Kidney epithelial cell (primary cell): ENCODE results near the gene HOATZ. TPM values are rescaled to one million over a fixed set of nuclear protein-coding genes. Genes with fewer than 3 reads are reported as not detected.
A peak's percentile ranks its signal among the peaks of the same experiment; 100 is the strongest.

Source experiments
- DNase-seq: peaks from one replicate; pipeline ENCODE4 v3.0.0-alpha.2; 2010; ENCODE audit warnings: low read depth
- H3K27me3 ChIP-seq: 2 replicates; pipeline ENCODE4 v1.6.0; 2011; ENCODE audit warnings: low read length; ENCODE audit not compliant: control insufficient read depth, insufficient read depth
- H3K36me3 ChIP-seq: 2 replicates; pipeline ENCODE4 v1.5.1; 2011; ENCODE audit warnings: low read length; ENCODE audit not compliant: control insufficient read depth, insufficient read depth
- H3K4me3 ChIP-seq: 2 replicates; pipeline ENCODE4 v1.5.1; 2011; ENCODE audit warnings: low read depth, mild to moderate bottlenecking, control low read depth, low read length
- total RNA-seq: library from RNA; depleted of rRNA; stranded (reverse); fragments of >200 nt; gene quantifications from 2 replicates; pipeline ENCODE4 v1.2.3, GENCODE V29; 2015
- TF ChIP-seq, protein P1 (sequence below): IDR thresholded peaks from 2 replicates; pipeline ENCODE4 v1.5.1; 2011; ENCODE audit warnings: mild to moderate bottlenecking, moderate library complexity, low read length, control low read depth, inconsistent platforms; ENCODE audit not compliant: insufficient read depth, poor library complexity, severe bottlenecking

Gene HOATZ
- total RNA-seq, 1 donor from 2014 or later = not detected

DNA sequence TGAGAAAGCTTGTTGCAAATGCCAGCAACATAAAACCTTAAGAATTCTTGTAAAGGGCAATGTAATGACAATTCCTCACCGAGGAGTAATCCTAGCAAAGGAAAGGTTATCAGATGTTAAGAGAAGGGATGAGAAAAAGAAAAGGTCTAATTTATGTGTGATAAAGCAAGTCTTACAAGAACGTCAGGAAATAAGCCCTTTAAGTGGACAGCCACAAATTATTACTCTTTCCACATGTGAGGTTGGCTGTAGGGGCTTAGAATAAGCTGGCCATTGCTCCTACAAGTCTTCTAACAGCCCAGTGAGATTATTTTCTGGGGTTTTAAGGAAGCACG lies 35.3 kb downstream of the HOATZ start:
- Histone ChIP-seq H3K4me3 (no peak overlapping the region), H3K36me3 (no peaks in the 10 kb centered on the region), H3K27me3 (no peaks in the 10 kb centered on the region)
- no peak for DNase-seq
- TF ChIP-seq, protein P1, sequence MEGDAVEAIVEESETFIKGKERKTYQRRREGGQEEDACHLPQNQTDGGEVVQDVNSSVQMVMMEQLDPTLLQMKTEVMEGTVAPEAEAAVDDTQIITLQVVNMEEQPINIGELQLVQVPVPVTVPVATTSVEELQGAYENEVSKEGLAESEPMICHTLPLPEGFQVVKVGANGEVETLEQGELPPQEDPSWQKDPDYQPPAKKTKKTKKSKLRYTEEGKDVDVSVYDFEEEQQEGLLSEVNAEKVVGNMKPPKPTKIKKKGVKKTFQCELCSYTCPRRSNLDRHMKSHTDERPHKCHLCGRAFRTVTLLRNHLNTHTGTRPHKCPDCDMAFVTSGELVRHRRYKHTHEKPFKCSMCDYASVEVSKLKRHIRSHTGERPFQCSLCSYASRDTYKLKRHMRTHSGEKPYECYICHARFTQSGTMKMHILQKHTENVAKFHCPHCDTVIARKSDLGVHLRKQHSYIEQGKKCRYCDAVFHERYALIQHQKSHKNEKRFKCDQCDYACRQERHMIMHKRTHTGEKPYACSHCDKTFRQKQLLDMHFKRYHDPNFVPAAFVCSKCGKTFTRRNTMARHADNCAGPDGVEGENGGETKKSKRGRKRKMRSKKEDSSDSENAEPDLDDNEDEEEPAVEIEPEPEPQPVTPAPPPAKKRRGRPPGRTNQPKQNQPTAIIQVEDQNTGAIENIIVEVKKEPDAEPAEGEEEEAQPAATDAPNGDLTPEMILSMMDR = no peak

DNA sequence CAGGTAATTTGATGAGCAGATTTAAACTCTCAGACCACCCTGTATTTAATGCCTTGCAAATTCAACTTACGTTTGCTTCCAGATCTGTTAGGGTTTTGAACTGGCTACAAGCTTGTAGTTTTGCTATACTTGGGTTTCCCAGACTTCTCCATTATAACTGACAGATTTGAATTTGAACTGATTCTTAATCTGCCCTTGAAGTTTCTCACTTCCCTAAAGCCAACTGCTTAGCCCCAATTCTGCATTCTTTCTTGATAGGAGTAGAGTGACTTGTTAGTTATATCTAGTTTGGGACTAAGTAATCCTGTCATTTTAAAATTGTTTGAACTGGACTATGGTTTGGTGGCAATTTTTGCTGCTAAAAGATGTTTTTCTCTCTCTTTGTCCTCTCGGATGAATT lies 35.7 kb downstream of the HOATZ start:
- DNase-seq = no peak
- Histone ChIP-seq H3K36me3 (no peaks in the 10 kb centered on the region), H3K27me3 (no peaks in the 10 kb centered on the region), H3K4me3 (no peak overlapping the region)
- TF ChIP-seq, protein P1 = no peak

DNA sequence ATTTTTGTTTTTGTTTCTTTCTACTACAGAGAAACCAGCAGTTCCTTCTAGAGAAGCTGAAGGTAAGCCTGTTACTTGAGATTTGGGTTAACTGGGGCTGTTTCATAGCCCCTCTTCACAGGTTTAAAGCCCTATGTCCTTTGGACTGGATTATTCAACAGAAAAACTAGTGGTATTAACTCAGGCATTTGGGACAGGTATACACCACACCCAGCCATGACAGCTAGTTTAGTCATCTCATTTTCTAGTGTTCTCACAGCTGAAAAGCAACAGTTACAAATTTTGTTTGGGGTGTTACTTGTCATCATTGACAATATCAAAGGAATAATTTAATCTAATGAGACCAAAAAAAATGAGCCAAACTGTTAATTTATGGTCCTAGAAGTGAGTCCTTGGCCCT lies 40.0 kb downstream of the HOATZ start:
- no peaks in the 10 kb centered on the region for H3K27me3 ChIP-seq
- no peak for DNase-seq
- H3K4me3 ChIP-seq = no peak overlapping the region
- TF ChIP-seq, protein P1 = no peak
- no peaks in the 10 kb centered on the region for H3K36me3 ChIP-seq

DNA sequence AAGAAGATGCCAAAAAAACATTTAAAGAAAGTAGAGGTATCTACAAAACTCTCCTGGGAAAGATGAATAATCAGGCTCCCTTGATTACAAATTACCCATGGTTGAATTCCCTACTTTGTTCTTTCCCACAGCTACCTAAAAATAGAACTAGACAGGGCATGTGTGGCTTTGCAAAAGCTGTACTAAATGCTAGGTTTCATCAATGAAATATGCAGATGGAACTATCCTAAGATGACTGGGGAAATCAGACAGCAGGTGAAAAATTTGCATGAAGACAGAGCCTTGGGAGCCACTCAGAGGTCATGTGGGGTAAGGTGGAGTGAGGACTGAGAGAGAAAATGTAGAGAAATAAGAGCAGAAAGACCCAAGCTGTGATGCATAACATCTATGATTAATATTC lies 40.7 kb downstream of the HOATZ start:
- Histone ChIP-seq H3K27me3 (no peaks in the 10 kb centered on the region), H3K4me3 (no peak overlapping the region), H3K36me3 (no peaks in the 10 kb centered on the region)
- DNase-seq = no peak
- TF ChIP-seq, protein P1 = no peak

DNA sequence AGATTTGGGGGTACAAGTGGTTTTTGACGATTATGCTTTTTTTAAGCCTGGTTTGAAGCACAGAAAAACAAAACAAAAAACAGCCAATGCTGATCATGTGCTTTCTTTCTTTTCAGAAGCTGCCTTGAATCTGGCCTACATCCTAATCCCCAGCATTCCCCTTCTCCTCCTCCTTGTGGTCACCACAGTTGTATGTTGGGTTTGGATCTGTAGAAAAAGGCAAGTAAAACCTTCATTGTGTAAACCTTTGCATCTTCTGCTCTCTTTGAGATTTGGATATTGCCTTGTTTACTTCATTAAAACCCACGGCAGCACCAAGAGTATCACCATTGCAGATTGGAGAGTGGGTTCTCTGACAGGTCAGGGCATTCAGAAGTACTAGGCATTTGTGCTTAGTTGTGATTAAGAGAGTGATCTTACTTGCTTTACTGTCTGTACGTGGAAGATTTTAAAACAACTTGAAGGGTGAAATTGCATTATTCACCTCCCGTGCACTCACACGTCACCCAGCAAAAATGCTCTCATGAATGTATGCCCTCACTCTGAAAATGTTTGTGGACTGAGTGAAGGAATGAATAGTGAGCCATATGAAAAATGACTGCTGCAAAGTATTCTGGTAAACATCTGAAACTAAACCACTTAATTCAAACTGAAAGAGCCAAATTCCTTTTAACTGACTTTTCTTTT lies 43.0 kb downstream of the HOATZ start:
- H3K4me3 ChIP-seq = no peak overlapping the region
- TF ChIP-seq, protein P1 = no peak
- H3K36me3 ChIP-seq = no peaks in the 10 kb centered on the region
- peak; percentile 43 for DNase-seq
- H3K27me3 ChIP-seq = no peaks in the 10 kb centered on the region

DNA sequence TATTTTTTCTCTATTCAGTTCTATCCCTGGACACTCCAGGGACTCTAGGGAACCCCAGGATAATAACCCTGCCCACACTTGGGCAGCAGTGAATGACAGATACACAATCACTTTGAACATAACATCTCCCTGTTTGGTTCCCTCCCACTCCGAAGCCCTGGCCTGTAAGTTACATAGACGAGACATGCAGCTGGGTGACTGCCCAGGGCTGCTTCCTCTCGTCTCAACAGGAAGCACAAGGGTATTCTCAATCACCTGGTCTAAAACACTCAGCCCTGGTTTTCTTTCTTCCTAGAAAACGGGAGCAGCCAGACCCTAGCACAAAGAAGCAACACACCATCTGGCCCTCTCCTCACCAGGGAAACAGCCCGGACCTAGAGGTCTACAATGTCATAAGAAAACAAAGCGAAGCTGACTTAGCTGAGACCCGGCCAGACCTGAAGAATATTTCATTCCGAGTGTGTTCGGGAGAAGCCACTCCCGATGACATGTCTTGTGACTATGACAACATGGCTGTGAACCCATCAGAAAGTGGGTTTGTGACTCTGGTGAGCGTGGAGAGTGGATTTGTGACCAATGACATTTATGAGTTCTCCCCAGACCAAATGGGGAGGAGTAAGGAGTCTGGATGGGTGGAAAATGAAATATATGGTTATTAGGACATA lies 45.4 kb downstream of the HOATZ start:
- TF ChIP-seq, protein P1 = no peak
- Histone ChIP-seq H3K27me3 (no peaks in the 10 kb centered on the region), H3K36me3 (no peaks in the 10 kb centered on the region), H3K4me3 (no peak overlapping the region)
- DNase-seq = no peak
